Stomach (tissue), 4 donors: ENCODE results near the gene SLC9A6.

Experiments used
- CTCF ChIP-seq, 7 experiments: fragments of 450-650 bp in 4 of 7; fragments of 200-600 bp in 3 of 7; sonication (generic) in 3 of 7; IDR thresholded peaks; one replicate each; pipeline ENCODE4 v1.5.1; 2016 to 2019; ENCODE audit warnings: antibody characterized with exemption in 7 of 7, control low read depth in 2 of 7, mild to moderate bottlenecking in 1 of 7
- EP300 ChIP-seq: sonication (generic); formaldehyde crosslinking; IDR thresholded peaks from one replicate; pipeline ENCODE4 v1.6.1; 2017; ENCODE audit warnings: antibody characterized with exemption
- POLR2A ChIP-seq, 4 donors: fragments of 450-650 bp; IDR thresholded peaks; one replicate each; pipeline ENCODE4 v1.6.1; 2016; ENCODE audit warnings: antibody characterized with exemption in 4 of 4, control low read depth in 2 of 4, mild to moderate bottlenecking in 1 of 4, moderate library complexity in 1 of 4

- TF ChIP-seq CTCF (IDR thresholded peaks at IDR 0.05) (no peak), POLR2A (IDR thresholded peaks at IDR 0.05) (no peak), EP300 (no peak)
These were observed 7.6 kb upstream of the SLC9A6 start for GRCh38 chrX:135977611-135978010.
